Right lobe of liver (tissue), 4 donors: Measurements from ENCODE around the gene SUPT16H.

ENCODE experiments used
- CTCF ChIP-seq, 4 donors: fragments of 200-600 bp in 3 of 4; fragments of 450-650 bp in 1 of 4; IDR thresholded peaks; one replicate each; pipeline versions ENCODE4 v1.5.1 to v1.8.0; 2016 to 2022; ENCODE audit warnings: antibody characterized with exemption in 4 of 4, mild to moderate bottlenecking in 2 of 4
- POLR2A ChIP-seq: fragments of 450-650 bp; IDR thresholded peaks from one replicate; pipeline ENCODE4 v1.6.1; 2017; ENCODE audit warnings: antibody characterized with exemption, mild to moderate bottlenecking
- donor health status: DM: no; HTN: no; CAD: no.
- donor health status: DM: no; HTN: no; CAD: no.
- donor health status: DM: no; HTN: yes; CAD: no.

GRCh38 chr14:21308132-21308478 lies 75.7 kb downstream of the SUPT16H start:
- no peak for TF ChIP-seq CTCF (IDR thresholded peaks at IDR 0.05)
- no peak for TF ChIP-seq POLR2A
